Measurements from ENCODE around the gene S100A6. TPM values are rescaled to one million over a fixed set of nuclear protein-coding genes. Genes with fewer than 3 reads are reported as not detected.

The S100A6 gene
- total and polyA plus RNA-seq, 2 donors (not counting 1 experiment from before 2014, with no cell fraction given) = 110 to 213 TPM

GRCh38 chr1:153539395-153540093 is 3.8 kb upstream of the S100A6 start:
- Mint-ChIP-seq H3K27ac (peak overlapping the region; percentile 92), H3K4me1 (peaks cover 56% of the 10 kb centered on the region), H3K27me3 (no peaks in the 10 kb centered on the region), H3K4me3 (peak overlapping the region; percentile 26), H3K9me3 (ENCODE audit: insufficient read depth) (no peaks in the 10 kb centered on the region)
- no peaks in the 10 kb centered on the region for H4K20me1 ChIP-seq (ENCODE audit: control insufficient read depth, insufficient read depth, low read length, poor library complexity, severe bottlenecking)
- H3K27me3 ChIP-seq (replicated peaks in 1 of 4; ENCODE audit: control extremely low read depth in 1 of 4, control insufficient read depth in 3 of 4, insufficient read depth in 4 of 4, low read length in 3 of 4) = no peaks in the 10 kb centered on the region
- DNase-seq (no peak), ATAC-seq (ENCODE audit: low read depth) (no peak)
- POLR2A ChIA-PET = interaction anchor here (0.6 to 1.3 kb wide), 4 partner anchors 24 to 244 kb away, joined by 3 to 4 read pairs (median 4); partner anchors contain the start of gene S100A2
- no peak overlapping the region for H3K4me3 ChIP-seq (ENCODE audit: control extremely low read depth in 1 of 5, extremely low read depth in 1 of 5, insufficient read depth in 1 of 5, low read depth in 2 of 5, low read length in 4 of 5)
- peaks cover 0 to 2% of the 10 kb centered on the region in 2 experiments for H3K36me3 ChIP-seq (replicated peaks in 1 of 2; ENCODE audit: control extremely low read depth in 1 of 2, control insufficient read depth in 1 of 2, extremely low read depth in 1 of 2, insufficient read depth in 2 of 2, low read length in 1 of 2)
- CTCF ChIA-PET = interaction anchor here (1.4 to 10.9 kb wide), 4 partner anchors 7 to 31 kb away, joined by 7 to 189 read pairs (median 13); partner anchors contain the start of gene S100A2
- peak overlapping the region; percentile 5 for H2AFZ ChIP-seq (ENCODE audit: insufficient read depth, low read depth, low read length, poor library complexity, severe bottlenecking)
- H3K27ac ChIP-seq (ENCODE audit: low read length in 2 of 2) = no peak overlapping the region
- H3K4me1 ChIP-seq (ENCODE audit: control insufficient read depth in 2 of 2, insufficient read depth in 2 of 2, low read length in 2 of 2) = peaks cover 37 to 44% of the 10 kb centered on the region in 2 donors
- no peak overlapping the region for H3K9ac ChIP-seq (ENCODE audit: low read length)
- WGBS (ENCODE audit: insufficient coverage) = 93% methylated on average over 1 of the region's 4 CpGs
- intact Hi-C loops (cut with micrococcal nuclease) = loop anchor here (10.0 kb wide), 2 partner anchors 95 to 135 kb away; partner anchors contain the start of genes CHTOP, ILF2 and NPR1
- peaks cover 9% of the 10 kb centered on the region for H3K79me2 ChIP-seq (ENCODE audit: control insufficient read depth, insufficient read depth, low read length)
- TF ChIP-seq CTCF (IDR thresholded peaks at IDR 0.05) = no peak
- no peak for TF ChIP-seq EZH2 (IDR thresholded peaks at IDR 0.05; ENCODE audit: borderline replicate concordance, insufficient read depth, low read depth, low read length, poor library complexity, severe bottlenecking)
- no peak overlapping the region for H3K4me2 ChIP-seq (replicated peaks; ENCODE audit: low read depth, low read length, poor library complexity, severe bottlenecking)
- H3K9me3 ChIP-seq (ENCODE audit: control extremely low read depth in 1 of 3, control insufficient read depth in 2 of 3, insufficient read depth in 1 of 3, low read length in 2 of 3) = peaks cover 0 to 12% (median 0%) of the 10 kb centered on the region in 3 donors
